T47D (cell line): Measurements from ENCODE around the gene MRPS12.

ENCODE experiments used
- DNase-seq, 2 experiments: peaks; one replicate each; pipeline versions ENCODE4 v3.0.0 to v3.0.0-alpha.2; 2011 to 2012; ENCODE audit warnings: low read depth in 1 of 2, low spot score in 1 of 2
- JUND ChIP-seq: IDR thresholded peaks from 2 replicates; pipeline ENCODE4 v1.6.1; 2012; ENCODE audit warnings: low read depth
- in situ Hi-C: cut with HindIII; loops from 2 replicates; pipeline ENCODE4 v1.10.0; 2016; ENCODE audit warnings: low sequenced_read_pairs, low pct_unique_long_range_greater_than_20kb

The MRPS12 gene

DNA sequence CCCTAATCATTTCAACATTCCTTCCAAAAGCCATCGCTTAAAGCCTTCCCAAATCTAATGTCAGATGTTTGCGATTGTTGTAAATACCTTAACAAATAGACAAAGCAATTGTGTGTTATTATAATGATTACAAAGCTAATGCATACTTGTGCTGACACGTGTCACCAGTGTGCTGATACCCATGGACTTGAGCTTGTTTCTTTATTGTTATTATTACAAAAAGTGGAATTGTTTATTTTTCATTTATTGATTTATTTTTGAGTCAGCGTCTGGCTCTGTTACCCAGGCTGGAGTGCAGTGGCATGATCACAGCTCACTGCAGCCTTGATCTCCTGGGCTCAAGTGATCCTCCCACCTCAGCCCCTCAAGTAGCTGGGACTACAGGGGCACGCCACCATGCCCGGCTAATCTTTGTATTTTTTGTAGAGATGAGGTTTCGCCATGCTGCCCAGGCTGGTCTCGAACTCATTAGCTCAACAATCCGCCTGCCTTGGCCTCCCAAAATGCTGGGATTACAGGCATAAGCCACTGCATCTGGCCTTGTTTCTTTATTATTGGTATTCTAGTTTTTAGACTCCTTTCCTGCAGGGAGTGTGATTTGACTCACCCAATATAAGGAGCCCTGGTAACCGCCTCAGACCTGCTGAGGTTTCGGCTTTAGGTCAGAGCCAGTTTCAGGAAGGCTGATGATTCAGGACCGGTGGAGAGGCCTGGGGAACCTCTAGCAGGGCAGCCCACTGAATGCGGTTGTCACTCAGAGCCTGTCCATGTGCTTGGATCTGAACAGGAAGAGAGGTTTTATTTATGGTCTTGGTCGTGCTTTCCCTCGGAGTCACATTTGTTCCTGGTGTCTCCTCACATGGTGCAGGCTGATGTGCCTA lies 46.9 kb downstream of the MRPS12 start:
- DNase-seq, result no peak
- TF ChIP-seq JUND, result no peak
- in situ Hi-C loops, result no loop called here

DNA sequence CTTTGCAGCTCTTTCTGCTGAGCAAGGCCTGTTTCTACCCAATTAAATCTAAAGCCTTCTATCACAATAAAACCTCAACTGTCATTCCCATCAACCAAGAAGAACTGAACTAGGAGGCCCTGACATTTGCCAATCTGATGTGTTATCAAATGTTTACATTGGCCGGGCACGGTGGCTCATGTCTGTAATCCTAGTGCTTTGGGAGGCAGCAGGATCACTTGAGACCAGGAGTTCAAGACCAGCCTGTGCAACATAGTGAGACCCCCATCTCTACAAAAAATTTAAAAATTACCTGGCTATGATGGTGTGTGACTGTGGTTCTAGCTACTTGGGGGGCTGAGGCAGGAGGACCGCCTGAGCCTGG lies 47.6 kb downstream of the MRPS12 start:
- in situ Hi-C loops, result no loop called here
- TF ChIP-seq JUND, result no peak

DNA sequence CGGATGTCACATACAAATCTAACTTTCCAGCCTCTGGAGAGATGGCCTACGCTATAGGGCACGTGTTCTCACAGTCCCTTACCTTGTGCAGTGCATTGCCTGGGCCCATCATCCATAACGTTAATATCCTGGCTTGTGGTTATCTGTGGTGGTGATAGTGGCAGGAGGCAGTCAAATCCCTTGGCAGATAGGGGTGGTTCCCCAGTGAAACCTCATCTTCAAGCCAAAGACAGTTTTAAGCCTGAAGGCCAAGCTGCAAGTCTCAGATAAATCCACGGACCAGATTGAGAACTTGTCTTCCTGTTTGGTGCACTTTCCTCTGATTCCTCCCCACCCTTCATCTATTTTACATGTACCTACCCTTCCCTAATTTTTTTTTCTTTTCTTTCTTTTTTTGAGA lies 49.1 kb downstream of the MRPS12 start:
- no peak for TF ChIP-seq JUND
- DNase-seq, result no peak
- in situ Hi-C loops, result no loop called here

More for the DNA sequence above, 47.6 kb downstream of the MRPS12 start:
- no peak for DNase-seq

DNA sequence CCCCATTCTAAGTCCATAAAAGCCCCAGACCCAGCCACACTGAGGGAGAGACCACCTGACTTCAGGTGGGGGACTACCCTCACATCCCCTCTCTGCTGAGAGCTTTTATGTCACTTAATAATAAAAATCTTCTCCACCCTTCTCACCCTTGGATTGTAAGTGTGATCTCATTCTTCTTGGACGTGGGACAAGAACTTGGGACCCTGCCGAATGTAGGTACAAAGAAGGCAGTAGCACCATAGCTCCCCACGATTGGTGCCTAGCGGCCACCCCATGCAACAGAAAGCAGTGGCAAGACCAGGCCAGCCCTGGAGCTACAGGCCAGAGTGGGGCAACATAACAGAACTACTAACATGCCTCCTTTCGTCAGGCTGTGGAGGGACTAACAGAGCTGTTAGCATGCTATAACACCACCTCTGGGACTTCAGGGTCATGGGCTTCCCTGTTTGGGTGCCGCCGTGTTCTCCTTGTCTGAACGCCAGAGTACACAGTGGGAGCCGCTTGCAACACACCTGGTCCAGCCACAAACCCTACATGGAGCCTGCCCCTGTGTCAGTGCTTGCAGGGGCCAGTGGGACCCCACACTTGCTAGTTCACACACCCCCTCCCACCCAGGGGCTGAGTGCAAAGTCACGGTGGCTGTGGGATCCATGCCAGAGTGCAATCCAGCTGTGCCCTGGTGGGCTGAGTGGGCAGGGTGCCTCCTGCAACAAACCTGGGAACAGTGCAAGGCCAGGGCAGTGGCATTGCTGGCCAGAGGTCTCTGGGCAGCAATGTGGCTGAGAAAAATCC lies 50.0 kb downstream of the MRPS12 start:
- in situ Hi-C loops, result no loop called here
- DNase-seq, result no peak
- TF ChIP-seq JUND, result no peak
